Endometrium (tissue), 2 donors: ENCODE results near the gene HMG20A.
"Not testable (repeated sequence)": the region's sequence is repeated elsewhere in the genome, so short reads cannot be mapped to it uniquely, and the experiment has no call there.

Experiments
- FAIRE-seq: peaks from 2 replicates; lab custom pipeline; 2012; peaks lifted over from hg19 to GRCh38; lab: Jason Lieb, UNC
- donor health status: control.
- donor health status: control.

Gene HMG20A

GRCh38 chr15:77420610-77421369, at the start of gene HMG20A:
HMG20A (plus strand) TSS chr15:77420888; CDS start chr15:77458408, 37,520 bp downstream.
- FAIRE-seq = peak; percentile 73

DNA sequence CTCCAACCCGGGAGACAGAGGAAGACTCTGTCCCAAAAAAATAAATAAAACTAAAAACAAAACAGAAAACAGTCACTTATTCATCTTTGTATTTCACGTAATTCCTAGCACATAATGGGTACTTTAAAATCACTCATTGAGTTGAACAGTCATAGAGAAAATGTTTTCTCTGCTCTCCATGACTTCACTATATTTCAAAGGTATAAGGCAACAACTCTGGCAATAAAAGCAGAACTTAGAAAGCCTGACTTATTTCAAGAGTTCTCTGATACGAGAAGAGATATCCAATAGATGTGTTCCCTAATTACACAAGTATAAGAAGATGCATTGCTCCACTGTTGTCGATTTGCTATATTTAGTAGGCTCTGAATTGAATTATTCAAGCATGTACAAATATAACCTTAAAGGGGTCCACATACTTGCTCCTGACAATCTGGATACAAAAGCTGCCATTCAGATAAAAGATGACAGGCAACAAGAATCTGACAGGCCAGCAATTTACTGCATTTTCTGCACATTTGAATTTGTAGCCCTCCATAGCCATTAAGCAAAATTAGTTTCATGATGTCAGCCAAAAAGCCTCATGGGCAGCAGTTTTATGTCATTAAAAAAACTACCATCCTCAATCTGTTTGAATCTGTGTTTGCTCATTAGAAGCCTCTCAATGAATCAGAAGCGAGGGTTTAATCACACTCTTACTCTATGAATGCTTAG, 48.7 kb upstream of the HMG20A start:
- FAIRE-seq = no peak

- FAIRE-seq = no peak
Measured at GRCh38 chr15:77373441-77373840, 47.2 kb upstream of the HMG20A start.

DNA sequence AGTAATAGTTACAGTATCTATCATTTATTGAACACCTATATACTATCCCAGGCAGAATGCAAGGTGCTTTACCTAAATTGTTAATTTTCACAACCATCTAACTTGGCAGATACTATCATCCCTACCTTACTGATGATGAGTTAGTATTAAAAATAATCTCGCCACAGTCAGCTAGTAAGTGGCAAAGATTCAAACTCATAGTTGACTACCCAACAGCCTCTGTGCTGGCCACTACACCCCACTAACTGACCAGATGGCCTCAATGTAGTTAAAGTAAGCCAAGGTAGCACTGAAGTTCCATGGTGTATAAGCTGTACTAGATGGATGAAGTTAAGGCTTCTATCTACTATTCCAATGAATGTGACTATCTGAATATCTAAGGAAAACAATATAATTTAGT, 45.6 kb upstream of the HMG20A start:
- no peak for FAIRE-seq

DNA sequence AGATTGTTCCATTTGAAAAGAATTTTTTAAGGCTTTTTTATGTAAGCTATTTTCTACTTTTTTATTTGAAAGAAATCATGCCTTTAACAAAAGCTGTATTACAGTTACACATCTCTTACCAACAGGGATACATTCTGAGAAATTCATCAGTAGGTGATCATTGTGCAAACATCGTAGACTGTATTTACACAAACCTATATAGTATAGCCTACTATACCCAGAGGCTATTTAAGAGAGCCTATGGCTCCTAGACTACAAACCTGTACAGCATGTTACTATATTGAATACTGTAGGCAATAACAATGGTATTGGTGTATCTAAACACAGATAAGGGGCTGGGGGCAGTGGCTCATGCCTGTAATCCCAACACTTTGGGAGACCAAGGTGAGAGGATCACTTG, 43.9 kb upstream of the HMG20A start:
- no peak for FAIRE-seq

DNA sequence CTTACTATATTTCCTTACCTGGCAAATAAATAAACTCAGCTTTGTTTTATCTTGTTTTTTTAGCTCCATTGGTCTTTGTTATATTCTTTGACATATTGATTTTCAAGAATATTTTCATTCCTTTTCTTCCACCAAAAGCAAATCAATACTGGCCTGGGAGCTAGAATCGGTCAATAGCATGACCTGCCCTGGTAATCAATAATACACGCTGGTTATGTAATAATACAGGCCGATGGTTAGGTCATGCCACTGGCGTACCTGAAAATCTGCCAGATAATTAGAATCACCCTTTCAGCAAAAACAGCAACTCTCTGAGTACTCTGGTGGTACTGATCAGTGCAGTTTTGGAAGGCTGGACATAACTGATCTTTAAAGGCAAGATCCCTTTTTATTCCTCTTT, 40.7 kb upstream of the HMG20A start:
- FAIRE-seq = no peak

GRCh38 chr15:77384086-77384485, 36.6 kb upstream of the HMG20A start:
- no peak for FAIRE-seq

GRCh38 chr15:77384589-77385359, 35.9 kb upstream of the HMG20A start:
- no peak for FAIRE-seq

GRCh38 chr15:77386626-77387025, 34.1 kb upstream of the HMG20A start:
- FAIRE-seq = no peak

- FAIRE-seq = no peak
Measured at GRCh38 chr15:77387365-77388105, 33.2 kb upstream of the HMG20A start.

DNA sequence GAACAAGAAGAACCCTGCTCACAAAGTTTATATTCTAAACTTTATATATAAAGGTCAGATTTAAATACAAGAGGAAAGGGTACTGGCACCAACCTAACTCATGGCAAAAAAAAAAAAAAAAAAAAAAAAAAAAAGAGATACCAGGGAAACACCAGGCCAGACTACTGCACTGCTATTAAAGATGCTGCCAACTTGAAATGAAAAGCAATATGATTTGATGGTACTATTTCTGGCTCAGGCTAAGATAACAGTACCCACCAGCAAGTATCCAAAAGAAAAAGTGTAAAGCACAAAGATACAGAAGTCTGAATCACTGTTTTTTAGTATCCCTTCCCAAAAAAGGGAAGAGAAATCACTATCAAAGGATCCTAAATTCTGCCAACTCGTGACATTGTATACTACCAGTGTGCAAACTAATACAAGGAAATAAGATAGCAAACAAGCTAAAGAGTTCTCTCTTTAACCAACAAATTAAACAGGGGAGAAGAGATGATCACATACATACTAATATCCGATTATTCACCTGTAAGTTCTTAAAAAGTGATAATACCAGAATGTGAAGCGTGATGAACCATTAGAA, 29.2 kb upstream of the HMG20A start:
- FAIRE-seq = no peak

GRCh38 chr15:77392762-77393470, 27.8 kb upstream of the HMG20A start:
- FAIRE-seq = no peak

DNA sequence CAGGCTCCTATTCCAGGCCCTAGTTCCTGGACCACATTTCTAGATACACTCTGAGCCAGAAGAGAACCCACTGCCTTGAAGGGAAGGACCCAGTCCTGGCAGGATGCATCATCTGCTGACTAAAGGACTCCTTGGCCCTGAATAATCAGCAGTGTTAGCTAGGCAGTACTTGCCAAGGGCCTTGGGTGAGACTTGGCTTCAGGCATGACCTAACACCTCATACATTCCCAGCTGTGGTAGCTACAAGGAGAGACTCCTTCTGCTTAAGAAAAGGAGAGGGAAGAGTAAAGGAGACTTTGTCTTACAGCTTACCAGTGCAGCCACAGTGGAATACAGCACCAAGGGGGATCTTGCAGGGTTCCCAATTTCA, 27.2 kb upstream of the HMG20A start:
- FAIRE-seq = no peak

DNA sequence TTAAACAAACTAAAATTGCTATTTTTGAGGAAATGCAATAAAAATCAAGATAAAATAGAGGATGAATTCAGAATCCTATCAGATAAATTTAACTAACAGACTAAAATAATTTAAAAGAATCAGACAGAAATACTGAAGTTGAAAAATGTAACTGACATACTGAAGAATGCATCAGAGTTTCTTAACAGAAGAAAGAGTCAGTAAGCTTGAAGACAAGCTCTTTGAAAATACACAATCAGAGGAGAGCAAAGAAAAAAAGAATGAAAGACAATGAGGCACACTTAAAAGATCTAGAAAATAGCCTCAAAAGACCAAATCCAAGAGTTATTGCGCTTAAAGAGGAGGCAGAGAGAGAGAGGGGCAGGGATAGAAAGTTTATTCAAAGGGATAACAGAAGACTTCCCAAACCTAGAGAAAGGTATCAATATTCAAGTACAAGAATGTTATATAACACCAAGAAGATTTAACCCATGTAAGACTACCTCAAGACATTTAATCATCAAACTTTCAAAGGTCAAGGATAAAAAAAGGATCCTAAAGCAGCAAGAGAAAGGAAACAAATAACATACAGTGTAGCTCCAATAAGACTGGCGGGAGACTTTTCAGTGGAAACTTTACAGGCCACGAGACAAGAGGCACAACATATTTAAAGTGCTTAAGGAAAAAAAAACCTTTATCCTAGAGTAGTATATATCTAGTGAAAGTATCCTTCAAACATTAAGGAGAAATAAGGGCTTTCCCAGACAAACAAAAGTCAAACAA, 25.5 kb upstream of the HMG20A start:
- FAIRE-seq = no peak

- FAIRE-seq = no peak
Measured at GRCh38 chr15:77396692-77397091, 24.0 kb upstream of the HMG20A start.

DNA sequence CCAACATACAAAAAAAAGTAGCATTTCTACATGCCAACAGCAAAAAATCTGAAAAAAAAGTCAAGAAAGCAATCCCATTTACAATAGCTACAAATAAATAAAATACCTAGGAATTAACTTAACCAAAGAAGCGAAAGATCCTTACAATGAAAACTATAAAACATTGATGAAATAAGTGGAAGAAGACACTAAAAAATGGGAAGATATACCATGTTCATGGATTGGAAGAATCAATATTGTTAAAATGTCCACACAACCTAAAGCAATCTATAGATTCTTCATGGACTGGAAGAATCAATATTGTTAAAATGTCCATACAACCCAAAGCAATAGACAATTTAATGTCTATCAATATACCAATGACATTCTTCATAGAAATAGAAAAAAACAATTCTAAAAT, 21.8 kb upstream of the HMG20A start:
- no peak for FAIRE-seq

GRCh38 chr15:77400258-77400657, 20.4 kb upstream of the HMG20A start:
- no peak for FAIRE-seq

GRCh38 chr15:77402740-77403379, 17.8 kb upstream of the HMG20A start:
- no peak for FAIRE-seq

DNA sequence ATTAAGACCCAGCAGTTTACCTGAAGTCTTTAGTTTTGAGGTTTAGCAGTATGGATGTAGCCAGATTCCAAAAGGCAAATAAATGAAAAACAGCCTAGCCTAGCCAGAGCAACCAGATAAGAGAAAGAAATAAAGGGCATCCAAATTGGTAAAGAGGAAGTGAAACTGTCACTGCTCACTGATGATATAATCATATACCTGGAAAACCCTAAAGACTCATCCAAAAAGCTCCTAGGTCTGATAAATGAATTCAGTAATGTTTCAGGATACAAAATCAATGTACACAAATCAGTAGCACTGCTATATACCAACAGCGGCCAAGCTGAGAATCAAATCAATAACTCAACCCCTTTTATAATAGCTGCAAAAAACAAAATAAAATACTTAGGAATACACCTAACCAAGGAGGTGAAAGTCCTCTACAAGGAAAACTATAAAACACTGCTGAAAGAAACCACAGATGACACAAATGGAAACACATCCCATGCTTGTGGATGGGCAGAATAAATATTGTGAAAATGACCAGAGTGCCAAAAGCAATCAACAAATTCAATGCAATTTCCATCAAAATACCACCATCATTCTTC, 14.4 kb upstream of the HMG20A start:
- not testable (repeated sequence) for FAIRE-seq

- no peak for FAIRE-seq
Measured at GRCh38 chr15:77406846-77407245, 13.8 kb upstream of the HMG20A start.
